GM20000 (cell line): Measurements from ENCODE around the gene RPS6KA1.

ENCODE experiments used
- DNase-seq: peaks from one replicate; pipeline ENCODE4 v3.0.0; 2012; ENCODE audit warnings: low spot score
- TF ChIP-seq, protein P1 (sequence below): IDR thresholded peaks from 2 replicates; pipeline ENCODE4 v1.5.1; 2012; ENCODE audit warnings: mild to moderate bottlenecking, control low read depth; ENCODE audit errors: extremely low read depth, missing control alignments

Gene RPS6KA1

DNA sequence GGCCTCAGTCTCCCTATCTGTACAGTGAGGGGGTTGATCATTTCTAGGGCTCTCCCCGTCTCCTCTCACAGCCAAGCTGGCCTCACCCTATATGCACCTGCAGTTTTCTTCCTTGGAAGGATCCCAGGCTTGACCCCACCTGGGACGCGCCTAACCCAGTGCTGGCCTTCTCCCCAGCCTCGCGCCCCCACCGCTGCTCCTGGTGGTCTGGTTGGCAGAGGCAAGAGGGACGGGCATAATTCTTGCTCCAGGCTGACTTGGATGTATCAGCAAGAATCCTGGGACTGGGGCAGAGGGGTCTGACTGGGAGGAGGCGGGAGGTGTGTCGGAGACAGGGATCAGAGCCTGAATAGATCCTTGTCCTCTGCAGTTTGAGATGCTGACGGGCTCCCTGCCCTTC is 25.2 kb downstream of the RPS6KA1 start:
- DNase-seq, result no peak
- TF ChIP-seq, protein P1, sequence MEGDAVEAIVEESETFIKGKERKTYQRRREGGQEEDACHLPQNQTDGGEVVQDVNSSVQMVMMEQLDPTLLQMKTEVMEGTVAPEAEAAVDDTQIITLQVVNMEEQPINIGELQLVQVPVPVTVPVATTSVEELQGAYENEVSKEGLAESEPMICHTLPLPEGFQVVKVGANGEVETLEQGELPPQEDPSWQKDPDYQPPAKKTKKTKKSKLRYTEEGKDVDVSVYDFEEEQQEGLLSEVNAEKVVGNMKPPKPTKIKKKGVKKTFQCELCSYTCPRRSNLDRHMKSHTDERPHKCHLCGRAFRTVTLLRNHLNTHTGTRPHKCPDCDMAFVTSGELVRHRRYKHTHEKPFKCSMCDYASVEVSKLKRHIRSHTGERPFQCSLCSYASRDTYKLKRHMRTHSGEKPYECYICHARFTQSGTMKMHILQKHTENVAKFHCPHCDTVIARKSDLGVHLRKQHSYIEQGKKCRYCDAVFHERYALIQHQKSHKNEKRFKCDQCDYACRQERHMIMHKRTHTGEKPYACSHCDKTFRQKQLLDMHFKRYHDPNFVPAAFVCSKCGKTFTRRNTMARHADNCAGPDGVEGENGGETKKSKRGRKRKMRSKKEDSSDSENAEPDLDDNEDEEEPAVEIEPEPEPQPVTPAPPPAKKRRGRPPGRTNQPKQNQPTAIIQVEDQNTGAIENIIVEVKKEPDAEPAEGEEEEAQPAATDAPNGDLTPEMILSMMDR, result no peak

DNA sequence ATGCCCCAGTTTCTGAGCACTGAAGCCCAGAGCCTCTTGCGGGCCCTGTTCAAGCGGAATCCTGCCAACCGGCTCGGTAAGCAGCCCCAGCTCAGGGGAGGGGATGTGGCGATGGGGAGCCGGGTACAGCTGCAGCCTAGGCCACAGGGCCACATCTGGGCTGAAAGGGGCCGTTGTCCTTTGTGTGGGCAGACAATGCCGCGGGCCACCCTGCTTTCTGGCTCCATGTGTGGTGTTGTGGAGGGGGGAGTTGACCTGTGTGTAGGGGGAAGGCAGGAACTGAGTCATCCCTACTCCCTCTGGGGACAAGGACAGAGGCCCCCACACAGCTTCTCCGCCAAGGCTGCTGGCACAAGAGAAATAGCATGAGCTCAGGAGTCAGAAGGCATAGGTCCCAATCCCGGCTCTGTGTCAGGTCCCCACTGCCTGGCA is 26.0 kb downstream of the RPS6KA1 start:
- DNase-seq, result no peak
- TF ChIP-seq, protein P1, result no peak

DNA sequence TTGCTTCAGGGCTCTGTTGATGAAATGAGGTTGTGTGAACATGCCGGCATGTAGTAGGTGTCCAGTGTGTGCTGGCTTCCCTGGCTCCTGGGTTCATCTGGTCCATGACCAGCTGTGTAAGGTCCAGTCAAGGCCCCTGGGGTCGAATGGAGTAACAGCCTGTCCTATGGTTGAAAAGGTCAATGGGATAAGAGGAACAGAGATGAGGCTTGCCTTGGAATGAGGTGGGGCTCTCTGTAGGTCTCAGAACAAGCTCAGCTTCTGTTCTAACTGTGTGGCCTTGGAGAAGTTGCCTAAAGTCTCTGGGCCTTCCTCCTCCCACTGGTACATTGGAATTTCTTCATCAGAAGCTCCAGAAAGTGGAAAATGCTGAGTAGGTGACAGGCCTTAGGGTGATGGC is 26.6 kb downstream of the RPS6KA1 start:
- DNase-seq, result no peak

DNA sequence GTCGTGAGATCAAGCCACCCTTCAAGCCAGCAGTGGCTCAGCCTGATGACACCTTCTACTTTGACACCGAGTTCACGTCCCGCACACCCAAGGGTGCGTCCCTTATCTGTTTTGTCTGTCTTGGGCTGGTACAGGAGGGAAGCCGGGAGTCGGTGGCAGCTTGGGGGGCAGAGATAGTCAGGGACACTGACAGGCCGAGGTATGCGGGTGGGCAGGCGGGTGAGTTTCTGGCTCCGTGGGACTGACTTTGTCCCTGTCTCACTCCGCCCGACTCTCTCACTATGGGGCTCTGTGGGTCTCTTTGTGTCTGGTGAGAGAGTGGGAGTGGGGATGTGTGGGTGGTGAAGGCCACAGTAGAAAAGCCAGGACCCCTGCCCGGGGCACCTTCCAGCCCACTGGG is 27.4 kb downstream of the RPS6KA1 start:
- TF ChIP-seq, protein P1, result no peak
- no peak for DNase-seq

More for the DNA sequence above, 26.6 kb downstream of the RPS6KA1 start:
- TF ChIP-seq, protein P1, result no peak

DNA sequence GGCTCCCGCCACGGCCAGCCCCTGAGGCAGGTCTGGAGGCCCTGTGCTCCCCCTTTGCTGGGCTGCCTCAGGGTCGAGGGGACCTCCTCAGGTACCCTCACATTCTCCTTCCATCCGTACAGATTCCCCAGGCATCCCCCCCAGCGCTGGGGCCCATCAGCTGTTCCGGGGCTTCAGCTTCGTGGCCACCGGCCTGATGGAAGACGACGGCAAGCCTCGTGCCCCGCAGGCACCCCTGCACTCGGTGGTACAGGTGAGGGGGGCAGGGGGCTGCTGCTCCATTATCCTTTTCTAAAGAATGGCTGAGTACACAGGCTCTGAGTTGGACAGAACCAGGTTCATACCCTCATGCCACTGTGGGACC is 29.1 kb downstream of the RPS6KA1 start:
- no peak for DNase-seq
- TF ChIP-seq, protein P1, result no peak

DNA sequence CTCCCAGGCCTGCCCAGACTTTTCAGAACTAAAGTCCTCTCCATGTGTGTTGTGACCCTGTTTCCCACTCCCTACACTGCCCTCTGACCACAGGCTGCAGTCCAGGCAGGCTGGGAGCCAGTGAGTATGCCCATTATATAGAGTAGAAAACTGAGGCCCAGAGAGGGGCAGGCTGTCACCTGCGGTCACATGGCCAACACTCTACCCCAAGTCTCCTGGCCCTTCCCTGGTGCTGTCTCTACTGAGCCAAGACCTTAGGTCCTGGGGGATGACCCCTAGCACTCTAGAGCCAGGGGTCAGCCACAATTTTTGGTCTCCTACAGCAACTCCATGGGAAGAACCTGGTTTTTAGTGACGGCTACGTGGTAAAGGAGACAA is 30.8 kb downstream of the RPS6KA1 start:
- TF ChIP-seq, protein P1, result no peak
- DNase-seq, result no peak

DNA sequence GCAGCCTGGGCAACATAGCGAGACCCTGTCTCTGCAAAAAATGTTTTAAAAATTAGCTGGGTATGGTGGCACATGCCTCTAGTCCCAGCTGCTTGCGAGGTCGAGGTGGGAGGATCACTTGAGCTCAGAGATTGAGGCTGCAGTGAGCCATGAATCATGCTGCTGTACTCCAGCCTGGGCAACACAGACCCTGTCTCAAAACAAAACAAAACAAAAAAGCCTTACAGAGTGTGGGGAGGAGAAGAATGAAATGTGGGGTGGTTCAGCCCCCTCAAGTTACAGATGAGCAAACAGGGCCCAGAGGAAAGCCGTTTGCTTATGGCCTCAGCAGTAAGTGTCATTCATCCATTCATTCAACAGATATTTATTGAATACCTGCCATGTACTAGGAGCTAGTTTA is 40.7 kb downstream of the RPS6KA1 start:
- TF ChIP-seq, protein P1, result no peak
- no peak for DNase-seq
